Uterus (tissue), 2 donors: ENCODE results near the gene CISH.

ENCODE experiments used
- POLR2A ChIP-seq, 2 donors: fragments of 450-650 bp; IDR thresholded peaks; one replicate each; pipeline ENCODE4 v1.6.1; 2016; ENCODE audit warnings: antibody characterized with exemption in 2 of 2, mild to moderate bottlenecking in 1 of 2, moderate library complexity in 1 of 2
- TF ChIP-seq, protein P1 (sequence below), 4 experiments: fragments of 200-600 bp in 2 of 4; fragments of 450-650 bp in 2 of 4; sonication (generic) in 2 of 4; IDR thresholded peaks; one replicate each; pipeline ENCODE4 v1.5.1; 2016 to 2019; ENCODE audit warnings: antibody characterized with exemption in 4 of 4, mild to moderate bottlenecking in 2 of 4, moderate library complexity in 1 of 4

GRCh38 chr3:50581459-50581842 lies 30.1 kb downstream of the CISH start:
- TF ChIP-seq, protein P1, sequence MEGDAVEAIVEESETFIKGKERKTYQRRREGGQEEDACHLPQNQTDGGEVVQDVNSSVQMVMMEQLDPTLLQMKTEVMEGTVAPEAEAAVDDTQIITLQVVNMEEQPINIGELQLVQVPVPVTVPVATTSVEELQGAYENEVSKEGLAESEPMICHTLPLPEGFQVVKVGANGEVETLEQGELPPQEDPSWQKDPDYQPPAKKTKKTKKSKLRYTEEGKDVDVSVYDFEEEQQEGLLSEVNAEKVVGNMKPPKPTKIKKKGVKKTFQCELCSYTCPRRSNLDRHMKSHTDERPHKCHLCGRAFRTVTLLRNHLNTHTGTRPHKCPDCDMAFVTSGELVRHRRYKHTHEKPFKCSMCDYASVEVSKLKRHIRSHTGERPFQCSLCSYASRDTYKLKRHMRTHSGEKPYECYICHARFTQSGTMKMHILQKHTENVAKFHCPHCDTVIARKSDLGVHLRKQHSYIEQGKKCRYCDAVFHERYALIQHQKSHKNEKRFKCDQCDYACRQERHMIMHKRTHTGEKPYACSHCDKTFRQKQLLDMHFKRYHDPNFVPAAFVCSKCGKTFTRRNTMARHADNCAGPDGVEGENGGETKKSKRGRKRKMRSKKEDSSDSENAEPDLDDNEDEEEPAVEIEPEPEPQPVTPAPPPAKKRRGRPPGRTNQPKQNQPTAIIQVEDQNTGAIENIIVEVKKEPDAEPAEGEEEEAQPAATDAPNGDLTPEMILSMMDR (IDR thresholded peaks at IDR 0.05) = no peak
- no peak for TF ChIP-seq POLR2A (IDR thresholded peaks at IDR 0.05)
